Type B pancreatic cell (in vitro differentiated cells): ENCODE results near the gene PEAK1. TPM values are rescaled to one million over a fixed set of nuclear protein-coding genes. Genes with fewer than 3 reads are reported as not detected.

Experiments
- DNase-seq: peaks from one replicate; pipeline ENCODE4 v3.0.0; 2021; ENCODE audit warnings: mixed read lengths; ENCODE audit not compliant: unreplicated experiment; ENCODE audit errors: extremely low spot score
- H3K27ac Mint-ChIP-seq: 2 replicates; pipeline ENCODE4 v1.8.0; 2021; ENCODE audit warnings: mild to moderate bottlenecking, mixed read lengths
- H3K27me3 Mint-ChIP-seq: 2 replicates; pipeline ENCODE4 v1.8.0; 2021; ENCODE audit warnings: mixed read lengths
- H3K36me3 Mint-ChIP-seq: 2 replicates; pipeline ENCODE4 v1.8.0; 2021; ENCODE audit warnings: mixed read lengths
- H3K4me1 Mint-ChIP-seq: one replicate; pipeline ENCODE4 v1.8.0; 2021; ENCODE audit warnings: mixed read lengths; ENCODE audit not compliant: unreplicated experiment
- H3K4me3 Mint-ChIP-seq: 2 replicates; pipeline ENCODE4 v1.8.0; 2021; ENCODE audit warnings: mild to moderate bottlenecking, mixed read lengths
- H3K9me3 Mint-ChIP-seq: 2 replicates; pipeline ENCODE4 v1.8.0; 2021; ENCODE audit warnings: mixed read lengths
- total RNA-seq: library from RNA; stranded (reverse); gene quantifications from 2 replicates; pipeline ENCODE4 v1.2.1, GENCODE V29; 2021; ENCODE audit warnings: low replicate concordance
- TF ChIP-seq, protein P1 (sequence below): fragments of 200-600 bp; sonication (generic); conservative IDR thresholded peaks from 2 replicates; pipeline ENCODE4 v1.5.0; 2021; ENCODE audit warnings: antibody characterized with exemption, mild to moderate bottlenecking

PEAK1 gene
- total RNA-seq, 1 donor from 2014 or later: 35.0 TPM

DNA sequence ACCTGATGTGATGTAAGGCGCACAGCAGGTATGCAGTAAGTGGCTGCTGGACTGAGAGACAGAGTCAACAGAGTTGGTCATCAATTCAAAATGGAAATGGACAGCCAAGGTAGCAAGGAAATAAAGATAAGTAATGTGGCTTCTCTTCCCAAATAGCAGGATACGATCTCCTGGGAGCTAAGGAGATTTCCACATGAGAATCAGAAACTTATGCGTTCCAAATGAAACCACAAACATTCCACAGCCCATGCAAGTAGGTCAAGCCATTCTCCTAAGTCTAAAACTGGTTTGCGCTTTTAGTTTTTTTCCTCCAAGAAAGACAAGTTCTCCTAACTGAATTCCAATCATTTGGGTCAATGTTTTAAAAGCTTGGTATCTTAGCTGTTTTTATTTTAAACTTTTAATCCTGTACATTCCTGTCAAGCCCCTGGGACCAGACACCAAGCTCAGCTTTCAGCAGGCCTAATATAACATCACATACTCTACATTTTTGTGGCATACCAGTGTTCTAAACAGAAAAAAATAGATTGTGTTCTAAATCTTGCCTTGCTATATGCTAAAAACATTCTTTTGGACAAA is 275.3 kb downstream of the PEAK1 start:
- Mint-ChIP-seq H3K4me1 (peaks cover 23% of the 10 kb centered on the region), H3K27ac (no peak overlapping the region), H3K9me3 (no peaks in the 10 kb centered on the region), H3K27me3 (no peaks in the 10 kb centered on the region), H3K4me3 (no peak overlapping the region), H3K36me3 (peaks cover 13% of the 10 kb centered on the region)
- DNase-seq: no peak
- TF ChIP-seq, protein P1, sequence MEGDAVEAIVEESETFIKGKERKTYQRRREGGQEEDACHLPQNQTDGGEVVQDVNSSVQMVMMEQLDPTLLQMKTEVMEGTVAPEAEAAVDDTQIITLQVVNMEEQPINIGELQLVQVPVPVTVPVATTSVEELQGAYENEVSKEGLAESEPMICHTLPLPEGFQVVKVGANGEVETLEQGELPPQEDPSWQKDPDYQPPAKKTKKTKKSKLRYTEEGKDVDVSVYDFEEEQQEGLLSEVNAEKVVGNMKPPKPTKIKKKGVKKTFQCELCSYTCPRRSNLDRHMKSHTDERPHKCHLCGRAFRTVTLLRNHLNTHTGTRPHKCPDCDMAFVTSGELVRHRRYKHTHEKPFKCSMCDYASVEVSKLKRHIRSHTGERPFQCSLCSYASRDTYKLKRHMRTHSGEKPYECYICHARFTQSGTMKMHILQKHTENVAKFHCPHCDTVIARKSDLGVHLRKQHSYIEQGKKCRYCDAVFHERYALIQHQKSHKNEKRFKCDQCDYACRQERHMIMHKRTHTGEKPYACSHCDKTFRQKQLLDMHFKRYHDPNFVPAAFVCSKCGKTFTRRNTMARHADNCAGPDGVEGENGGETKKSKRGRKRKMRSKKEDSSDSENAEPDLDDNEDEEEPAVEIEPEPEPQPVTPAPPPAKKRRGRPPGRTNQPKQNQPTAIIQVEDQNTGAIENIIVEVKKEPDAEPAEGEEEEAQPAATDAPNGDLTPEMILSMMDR: no peak

DNA sequence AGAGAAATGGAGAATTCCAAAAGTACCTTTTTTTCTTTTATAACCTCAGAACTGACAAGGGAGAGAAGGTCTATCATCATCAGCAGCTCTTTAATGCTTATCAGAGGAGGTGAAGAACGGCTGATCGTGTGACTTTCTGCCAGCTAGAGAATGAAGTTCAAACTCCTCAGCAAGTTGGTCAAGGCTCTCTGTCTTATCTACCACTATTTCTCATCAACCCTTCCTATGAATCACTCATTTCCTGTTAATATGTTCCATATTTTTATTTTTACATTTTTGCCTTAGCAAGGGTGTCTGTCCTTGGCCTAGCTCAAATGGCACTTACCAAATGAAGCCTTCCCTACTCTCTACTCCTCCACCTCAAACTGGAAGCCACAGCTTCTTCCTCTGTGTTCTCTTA is 275.9 kb downstream of the PEAK1 start:
- Mint-ChIP-seq H3K36me3 (peaks cover 14% of the 10 kb centered on the region), H3K27ac (no peak overlapping the region), H3K27me3 (no peaks in the 10 kb centered on the region), H3K4me3 (no peak overlapping the region), H3K4me1 (peaks cover 23% of the 10 kb centered on the region), H3K9me3 (no peaks in the 10 kb centered on the region)
- DNase-seq: no peak
- TF ChIP-seq, protein P1: no peak

DNA sequence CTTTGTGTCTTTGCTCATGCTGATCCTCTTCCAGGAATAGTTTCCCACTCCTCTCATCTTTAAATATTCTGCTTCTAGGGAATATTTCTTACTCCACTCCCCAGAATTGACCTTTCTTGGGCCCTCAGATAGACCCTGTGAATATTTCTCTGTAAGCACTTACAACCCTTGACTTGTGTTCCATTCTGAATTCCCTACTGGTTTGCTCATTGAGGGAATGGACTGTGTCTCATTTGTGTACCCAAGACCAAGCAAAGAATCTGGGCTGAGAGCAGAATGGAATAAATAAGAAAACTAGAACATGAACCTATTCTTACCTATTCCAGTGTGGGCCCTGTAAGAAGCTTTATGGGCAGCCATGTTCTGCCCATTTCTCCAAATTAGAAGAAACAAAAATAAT is 276.3 kb downstream of the PEAK1 start:
- Mint-ChIP-seq H3K36me3 (peaks cover 16% of the 10 kb centered on the region), H3K9me3 (no peaks in the 10 kb centered on the region), H3K4me1 (peaks cover 23% of the 10 kb centered on the region), H3K27me3 (no peaks in the 10 kb centered on the region), H3K4me3 (no peak overlapping the region), H3K27ac (no peak overlapping the region)
- TF ChIP-seq, protein P1: no peak
- DNase-seq: no peak

DNA sequence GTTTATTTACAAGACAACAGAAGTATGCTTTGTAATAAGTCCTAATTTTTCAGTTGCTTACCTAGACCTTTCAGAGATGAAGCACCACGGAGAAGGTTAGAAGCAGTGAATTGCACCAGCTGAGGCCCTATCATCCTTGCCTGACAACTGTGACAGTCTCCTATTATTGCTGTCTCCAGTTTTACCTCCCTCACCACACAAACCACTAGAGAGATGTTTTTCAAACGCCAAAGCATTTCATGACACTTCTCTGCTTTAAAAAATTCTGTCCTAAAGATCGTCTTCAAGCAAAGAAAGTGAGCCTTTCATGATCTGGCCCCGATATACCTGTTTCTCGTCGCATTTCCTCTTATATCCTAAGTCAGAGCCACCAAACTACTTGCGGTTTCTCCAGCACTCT is 276.7 kb downstream of the PEAK1 start:
- Mint-ChIP-seq H3K27ac (no peak overlapping the region), H3K4me1 (peaks cover 23% of the 10 kb centered on the region), H3K27me3 (no peaks in the 10 kb centered on the region), H3K4me3 (no peak overlapping the region), H3K9me3 (no peaks in the 10 kb centered on the region), H3K36me3 (peaks cover 16% of the 10 kb centered on the region)
- TF ChIP-seq, protein P1: no peak
- DNase-seq: no peak

DNA sequence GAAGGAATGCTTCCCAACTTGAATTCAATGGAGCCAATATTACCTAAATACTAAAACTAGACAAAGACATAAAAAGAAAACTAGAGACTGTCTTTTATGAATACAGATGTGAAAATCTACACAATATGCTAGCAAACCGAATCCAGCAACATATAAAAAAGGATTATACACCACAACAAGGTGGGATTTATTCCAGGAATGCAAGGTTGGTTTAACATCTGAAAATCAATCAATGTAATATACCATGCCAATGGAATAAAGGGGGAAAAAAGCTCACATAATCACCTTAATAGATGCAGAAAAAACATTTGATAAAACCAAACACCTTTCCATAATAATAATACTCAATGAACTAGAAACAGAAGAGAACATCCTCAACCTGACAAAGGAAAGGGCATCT is 279.7 kb downstream of the PEAK1 start:
- peaks cover 4% of the 10 kb centered on the region for H3K9me3 Mint-ChIP-seq
- H3K36me3 Mint-ChIP-seq: peaks cover 20% of the 10 kb centered on the region
- DNase-seq: no peak
- H3K27ac Mint-ChIP-seq: no peak overlapping the region
- TF ChIP-seq, protein P1: no peak
- H3K4me3 Mint-ChIP-seq: no peak overlapping the region
- peaks cover 14% of the 10 kb centered on the region for H3K4me1 Mint-ChIP-seq
- H3K27me3 Mint-ChIP-seq: no peaks in the 10 kb centered on the region

DNA sequence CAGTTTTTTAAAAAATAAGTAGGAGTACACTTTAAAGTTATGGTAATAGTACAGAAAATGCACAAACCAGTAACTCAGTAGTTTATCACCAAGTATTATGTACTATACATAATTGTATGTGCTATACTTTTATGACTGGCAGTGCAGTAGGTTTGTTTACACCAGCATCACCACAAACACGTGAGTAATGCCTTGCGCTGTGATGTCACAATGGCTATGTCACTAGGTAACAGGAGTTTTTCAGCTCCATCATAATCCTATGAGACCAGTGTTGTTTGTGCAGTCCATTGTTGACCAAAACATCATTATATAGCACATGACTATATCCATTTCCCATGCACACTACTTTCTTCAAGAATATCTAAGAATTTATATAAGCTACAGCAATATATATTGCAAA is 280.6 kb downstream of the PEAK1 start:
- Mint-ChIP-seq H3K9me3 (peaks cover 4% of the 10 kb centered on the region), H3K4me3 (no peak overlapping the region), H3K36me3 (peaks cover 19% of the 10 kb centered on the region), H3K27ac (no peak overlapping the region), H3K4me1 (peaks cover 6% of the 10 kb centered on the region), H3K27me3 (no peaks in the 10 kb centered on the region)
- DNase-seq: no peak
- TF ChIP-seq, protein P1: no peak
